ENCODE data around the gene RNF135.
"Not testable (repeated sequence)": the region's sequence is repeated elsewhere in the genome, so short reads cannot be mapped to it uniquely, and the experiment has no call there.

The RNF135 gene

GRCh38 chr17:31004160-31004559 lies 33.3 kb downstream of the RNF135 start:
- no peak for DNase-seq

GRCh38 chr17:31007695-31008373 lies 37.0 kb downstream of the RNF135 start:
- no peak for DNase-seq

GRCh38 chr17:31008374-31009041 lies 37.7 kb downstream of the RNF135 start:
- DNase-seq: no peak

- not testable (repeated sequence) for DNase-seq
Measured at GRCh38 chr17:31009042-31009702, 38.3 kb downstream of the RNF135 start.

- not testable (repeated sequence) for DNase-seq
Measured at GRCh38 chr17:31010014-31010413, 39.2 kb downstream of the RNF135 start.

GRCh38 chr17:31013844-31014243 lies 43.0 kb downstream of the RNF135 start:
- DNase-seq: no peak

GRCh38 chr17:31015639-31016038 lies 44.8 kb downstream of the RNF135 start:
- DNase-seq: no peak

- no peak for DNase-seq
Measured at GRCh38 chr17:31019004-31019403, 48.2 kb downstream of the RNF135 start.

- DNase-seq: not testable (repeated sequence)
Measured at GRCh38 chr17:31023171-31023570, 52.3 kb downstream of the RNF135 start.

GRCh38 chr17:31031841-31032240 lies 61.0 kb downstream of the RNF135 start:
- no peak for DNase-seq

GRCh38 chr17:31035611-31036010 lies 64.8 kb downstream of the RNF135 start:
- not testable (repeated sequence) for DNase-seq

GRCh38 chr17:31040837-31041236 lies 70.0 kb downstream of the RNF135 start:
- DNase-seq: not testable (repeated sequence)

- not testable (repeated sequence) for DNase-seq
Measured at GRCh38 chr17:31042378-31042777, 71.5 kb downstream of the RNF135 start.

GRCh38 chr17:31046856-31047425 lies 76.1 kb downstream of the RNF135 start:
- DNase-seq: not testable (repeated sequence)

- DNase-seq: no peak
Measured at GRCh38 chr17:31048142-31048541, 77.3 kb downstream of the RNF135 start.

- no peak for DNase-seq
Measured at GRCh38 chr17:31048780-31049179, 77.9 kb downstream of the RNF135 start.

Measured in T1000 (cell line).